K562 (cell line): ENCODE measurements around the gene RHOF. TPM values are rescaled to one million over a fixed set of nuclear protein-coding genes. Genes with fewer than 3 reads are reported as not detected.

Experiments
- CBFA2T2 ChIP-seq: fragments of 450-650 bp; conservative IDR thresholded peaks from 2 replicates; pipeline ENCODE4 v1.6.1; 2017; ENCODE audit warnings: mild to moderate bottlenecking
- CHD4 ChIP-seq: fragments of 200-600 bp; sonication (generic); IDR thresholded peaks from 3 replicates; pipeline ENCODE4 v1.6.1; 2012; ENCODE audit warnings: low read depth, mild to moderate bottlenecking, mixed read lengths, low read length, inconsistent platforms; ENCODE audit not compliant: insufficient read depth, insufficient replicate concordance, poor library complexity, severe bottlenecking
- CSDE1 ChIP-seq, 2 experiments: fragments of 450-650 bp; IDR thresholded peaks; 2 replicates each; pipeline ENCODE4 v1.6.1; 2016; ENCODE audit warnings: mild to moderate bottlenecking in 1 of 2
- CXXC5 ChIP-seq: fragments of 250-450 bp; sonication (Bioruptor Pico); IDR thresholded peaks from 2 replicates; pipeline ENCODE4 v1.8.0; 2022; ENCODE audit warnings: inconsistent platforms, mild to moderate bottlenecking, moderate library complexity
- DLX4 ChIP-seq: fragments of 250-450 bp; sonication (Bioruptor Pico); IDR thresholded peaks from 2 replicates; pipeline ENCODE4 v1.6.1; 2021; ENCODE audit warnings: mild to moderate bottlenecking
- KAT2B ChIP-seq: IDR thresholded peaks from one replicate; pipeline ENCODE4 v1.6.1; 2012; ENCODE audit warnings: low read depth, mild to moderate bottlenecking, control low read depth, inconsistent platforms, low read length, moderate library complexity
- POLR2AphosphoS5 ChIP-seq: IDR thresholded peaks from 2 replicates; pipeline ENCODE4 v1.6.1; 2011; ENCODE audit warnings: mild to moderate bottlenecking, low read depth, low read length, moderate library complexity; ENCODE audit not compliant: control insufficient read depth, insufficient read depth
- PTTG1 ChIP-seq: fragments of 450-650 bp; IDR thresholded peaks from 2 replicates; pipeline ENCODE4 v1.6.1; 2016; ENCODE audit warnings: low read depth, mild to moderate bottlenecking, missing genetic modification characterization, missing compliant biosample characterization
- SMARCB1 ChIP-seq: IDR thresholded peaks from 2 replicates; pipeline ENCODE4 v1.6.1; 2011; ENCODE audit warnings: improper control_type of control experiment, low read depth; ENCODE audit not compliant: insufficient read length
- SMARCC2 ChIP-seq: fragments of 450-650 bp; IDR thresholded peaks from 2 replicates; pipeline ENCODE4 v1.6.1; 2017; ENCODE audit warnings: antibody characterized with exemption, moderate library complexity, mild to moderate bottlenecking, low read depth
- SRSF9 ChIP-seq: fragments of 200-400 bp; formaldehyde crosslinking; IDR thresholded peaks from 2 replicates; pipeline ENCODE4 v1.6.1; 2017; ENCODE audit warnings: low read depth, low read length, borderline replicate concordance
- STAG1 ChIP-seq: sonication (generic); formaldehyde crosslinking; IDR thresholded peaks from 2 replicates; pipeline ENCODE4 v1.5.0; 2020; ENCODE audit warnings: missing genetic modification reagents, borderline replicate concordance
- TAF1 ChIP-seq: IDR thresholded peaks from 2 replicates; pipeline ENCODE4 v1.6.1; 2011; ENCODE audit warnings: mild to moderate bottlenecking, low read length, moderate library complexity; ENCODE audit not compliant: insufficient read depth, control insufficient read depth, severe bottlenecking; ENCODE audit errors: extremely low read depth
- TRIM28 ChIP-seq: fragments of 450-650 bp; IDR thresholded peaks from 2 replicates; pipeline ENCODE4 v1.6.1; 2017
- ZKSCAN8 ChIP-seq: fragments of 200-800 bp; sonication (Bioruptor generic); IDR thresholded peaks from 2 replicates; pipeline ENCODE4 v1.6.1; 2016; ENCODE audit warnings: missing genetic modification characterization, missing compliant biosample characterization
- ZNF165 ChIP-seq: fragments of 250-450 bp; sonication (Bioruptor Pico); IDR thresholded peaks from 2 replicates; pipeline ENCODE4 v1.4.0; 2020; ENCODE audit warnings: borderline replicate concordance
- ZNF212 ChIP-seq: fragments of 450-650 bp; formaldehyde crosslinking; IDR thresholded peaks from 2 replicates; pipeline ENCODE4 v1.4.0; 2020; ENCODE audit warnings: mild to moderate bottlenecking
- ZNF407 ChIP-seq: fragments of 450-650 bp; IDR thresholded peaks from 2 replicates; pipeline ENCODE4 v1.6.1; 2016; ENCODE audit warnings: low read depth
- ZSCAN32 ChIP-seq: fragments of 450-650 bp; formaldehyde crosslinking; IDR thresholded peaks from 2 replicates; pipeline ENCODE4 v1.4.0; 2020; ENCODE audit warnings: mild to moderate bottlenecking, moderate library complexity
- polyA plus RNA-seq, 8 experiments: library from polyadenylated mRNA; depleted of rRNA in 4 of 8; stranded (reverse) in 5 of 8; unstranded in 3 of 8; fragments of >200 nt; fragmentation: Nextera tagmentation in 2 of 8; fragmentation: Illumina TruSeq in 1 of 8; extraction: Ambion mirVana in 2 of 8; extraction: Trizol in 1 of 8; gene quantifications; 2 replicates each; pipeline versions ENCODE4 v1.2.1 to v1.2.3, GENCODE V29; 2011 to 2014; ENCODE audit warnings: inconsistent platforms in 1 of 8, missing spikeins in 1 of 8
- total RNA-seq, 7 experiments: library from RNA; depleted of rRNA in 6 of 7; stranded (reverse); fragments of >200 nt in 6 of 7; fragmentation: Illumina TruSeq in 2 of 7; extraction: Trizol in 2 of 7; gene quantifications; 2 replicates each; pipeline versions ENCODE4 v1.2.1 to v1.2.3, GENCODE V29; 2011 to 2021; ENCODE audit warnings: low replicate concordance in 1 of 7

Gene RHOF
- total and polyA plus RNA-seq, 9 of the 15 experiments (the other 6 are each of a cell fraction or from before 2014, with no cell fraction given) = 0.13 to 10.1 (median 4.0) TPM

GRCh38 chr12:121801595-121802484 is 8.4 kb upstream of the RHOF start (continued):
- no peak for TF ChIP-seq CBFA2T2
- TF ChIP-seq ZNF212 (CRISPR knock-in tag) = no peak
- no peak for TF ChIP-seq SRSF9
- TF ChIP-seq DLX4 (CRISPR knock-in tag) = no peak
- no peak for TF ChIP-seq ZSCAN32 (CRISPR knock-in tag)
- TF ChIP-seq TRIM28 = no peak
- TF ChIP-seq SMARCB1 = no peak
- TF ChIP-seq ZNF165 (CRISPR knock-in tag) = no peak
- 0 out of 4 replicates have a peak, but pooled peaks of 1 of the 2 experiments have one; percentile 22 for TF ChIP-seq CSDE1 (IDR thresholded peaks at IDR 0.05)
- TF ChIP-seq SMARCC2 = no peak
- no peak for TF ChIP-seq CHD4
- 0 out of 2 replicates have a peak, but pooled peaks have one; percentile 7 for TF ChIP-seq POLR2AphosphoS5
- TF ChIP-seq CXXC5 (CRISPR knock-in tag) = peak; percentile 17; the same call in 1 of the 2 replicates
- TF ChIP-seq ZNF407 = no peak
- no peak for TF ChIP-seq STAG1
- TF ChIP-seq ZKSCAN8 (CRISPR knock-in tag) = peak; percentile 78; the same call in 1 of the 2 replicates
- no peak for TF ChIP-seq PTTG1
- no peak for TF ChIP-seq KAT2B
- peak; percentile 41 for TF ChIP-seq TAF1
